ENCODE data around the gene ARHGAP15. TPM values are rescaled to one million over a fixed set of nuclear protein-coding genes. Genes with fewer than 3 reads are reported as not detected.

Gene ARHGAP15
- total RNA-seq, 2 experiments from 2014 or later: 72.1 to 98.4 TPM

GRCh38 chr2:143572421-143572820 is 443.2 kb downstream of the ARHGAP15 start:
- Histone ChIP-seq H3K9me2 (ENCODE audit: insufficient read depth, low read length) (no peaks in the 10 kb centered on the region), H3K9me3 (ENCODE audit: low read length) (no peaks in the 10 kb centered on the region), H3K4me2 (ENCODE audit: low read length) (no peak overlapping the region), H3K27ac (ENCODE audit: low read depth, low read length, poor library complexity, severe bottlenecking) (no peak overlapping the region), H4K20me1 (ENCODE audit: insufficient read depth, low read length) (no peaks in the 10 kb centered on the region), H3K4me3 (ENCODE audit: low read depth, low read length, poor library complexity, severe bottlenecking) (no peak overlapping the region), H3K4me1 (ENCODE audit: insufficient read depth, low read length, poor library complexity, severe bottlenecking) (no peaks in the 10 kb centered on the region), H3K36me3 (ENCODE audit: insufficient read depth, low read length) (no peaks in the 10 kb centered on the region), H3K79me2 (ENCODE audit: insufficient read depth, low read depth, low read length) (no peaks in the 10 kb centered on the region), H2AFZ (ENCODE audit: low read length) (no peak overlapping the region)
- CTCF ChIA-PET (ENCODE audit: unreplicated experiment): no interaction called here
- intact Hi-C loops (cut with micrococcal nuclease; ENCODE audit: unreplicated experiment): no loop called here
- POLR2A ChIA-PET: interaction anchor here (1.1 kb wide), 1 partner anchor 11 kb away, joined by 3 read pairs; no protein-coding TSS in a partner anchor
- TF ChIP-seq CTCF (conservative IDR thresholded peaks at IDR 0.05; ENCODE audit: low read length) (no peak), EZH2phosphoT487 (IDR thresholded peaks at IDR 0.05; ENCODE audit: borderline replicate concordance, low read depth, low read length) (no peak)
- no peak for DNase-seq (ENCODE audit: low spot score)
- no TSS peak for BruUV-seq (replicated peaks)

GRCh38 chr2:143574069-143574468 is 444.9 kb downstream of the ARHGAP15 start:
- H3K27ac ChIP-seq (ENCODE audit: low read depth, low read length, poor library complexity, severe bottlenecking): no peak overlapping the region
- ChIA-PET POLR2A (no interaction called here), CTCF (ENCODE audit: unreplicated experiment) (no interaction called here)
- no peak overlapping the region for H3K4me2 ChIP-seq (ENCODE audit: low read length)
- H3K4me3 ChIP-seq (ENCODE audit: low read depth, low read length, poor library complexity, severe bottlenecking): no peak overlapping the region
- no peak for TF ChIP-seq CTCF (conservative IDR thresholded peaks at IDR 0.05; ENCODE audit: low read length)
- no peaks in the 10 kb centered on the region for H3K9me3 ChIP-seq (ENCODE audit: low read length)
- no peaks in the 10 kb centered on the region for H3K36me3 ChIP-seq (ENCODE audit: insufficient read depth, low read length)
- no peaks in the 10 kb centered on the region for H3K9me2 ChIP-seq (ENCODE audit: insufficient read depth, low read length)
- no peaks in the 10 kb centered on the region for H3K4me1 ChIP-seq (ENCODE audit: insufficient read depth, low read length, poor library complexity, severe bottlenecking)
- H2AFZ ChIP-seq (ENCODE audit: low read length): no peak overlapping the region
- no peak for DNase-seq (ENCODE audit: low spot score)
- no TSS peak for BruUV-seq (replicated peaks)
- no peaks in the 10 kb centered on the region for H3K79me2 ChIP-seq (ENCODE audit: insufficient read depth, low read depth, low read length)
- intact Hi-C loops (cut with micrococcal nuclease; ENCODE audit: unreplicated experiment): no loop called here
- H4K20me1 ChIP-seq (ENCODE audit: insufficient read depth, low read length): no peaks in the 10 kb centered on the region

GRCh38 chr2:143575340-143575739 is 446.1 kb downstream of the ARHGAP15 start:
- TF ChIP-seq CTCF (conservative IDR thresholded peaks at IDR 0.05; ENCODE audit: low read length): peak; percentile 66
- TF ChIP-seq EZH2phosphoT487 (IDR thresholded peaks at IDR 0.05; ENCODE audit: borderline replicate concordance, low read depth, low read length): no peak
- BruUV-seq (replicated peaks): no TSS peak
- no peak overlapping the region for H2AFZ ChIP-seq (ENCODE audit: low read length)
- peak; percentile 7 for DNase-seq (ENCODE audit: low spot score)
- no peaks in the 10 kb centered on the region for H3K9me3 ChIP-seq (ENCODE audit: low read length)
- no peaks in the 10 kb centered on the region for H3K4me1 ChIP-seq (ENCODE audit: insufficient read depth, low read length, poor library complexity, severe bottlenecking)
- intact Hi-C loops (cut with micrococcal nuclease; ENCODE audit: unreplicated experiment): no loop called here
- no peak overlapping the region for H3K4me3 ChIP-seq (ENCODE audit: low read depth, low read length, poor library complexity, severe bottlenecking)
- H3K27ac ChIP-seq (ENCODE audit: low read depth, low read length, poor library complexity, severe bottlenecking): no peak overlapping the region
- no peaks in the 10 kb centered on the region for H3K9me2 ChIP-seq (ENCODE audit: insufficient read depth, low read length)
- no peaks in the 10 kb centered on the region for H3K36me3 ChIP-seq (ENCODE audit: insufficient read depth, low read length)
- CTCF ChIA-PET (ENCODE audit: unreplicated experiment): no interaction called here
- H3K4me2 ChIP-seq (ENCODE audit: low read length): no peak overlapping the region
- POLR2A ChIA-PET: no interaction called here
- no peaks in the 10 kb centered on the region for H4K20me1 ChIP-seq (ENCODE audit: insufficient read depth, low read length)
- no peaks in the 10 kb centered on the region for H3K79me2 ChIP-seq (ENCODE audit: insufficient read depth, low read depth, low read length)

All from OCI-LY7 (cell line).